ENCODE results near the gene MAFG. TPM values are rescaled to one million over a fixed set of nuclear protein-coding genes. Genes with fewer than 3 reads are reported as not detected.

Gene MAFG
- total RNA-seq, 1 donor from 2014 or later, result 8.1 TPM

DNA sequence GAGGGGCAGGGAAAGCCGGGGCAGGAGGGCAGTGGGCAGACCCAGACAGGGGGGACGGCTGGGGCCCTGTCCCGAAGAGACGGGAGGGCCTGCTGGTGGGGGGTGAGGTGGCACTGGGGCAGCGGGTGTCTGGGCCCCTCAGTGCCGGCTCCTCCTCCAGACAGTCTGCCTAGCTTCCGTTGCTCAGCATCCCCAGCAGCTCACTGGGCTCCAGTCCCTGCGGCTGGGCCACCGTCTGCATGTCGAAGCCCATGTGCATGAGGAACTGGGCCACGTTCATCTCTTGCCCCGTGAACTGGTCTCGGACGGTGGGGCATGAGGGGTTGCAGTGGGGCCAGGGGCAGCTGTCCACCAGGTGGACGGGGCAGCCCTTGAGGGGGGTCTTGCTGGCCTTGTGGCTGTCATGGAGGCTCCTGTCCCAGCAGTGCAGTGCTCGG lies 25.3 kb upstream of the MAFG start:
- DNase-seq (ENCODE audit: low spot score), result no peak
- Histone ChIP-seq H3K9ac (no peak overlapping the region), H3K9me3 (ENCODE audit: low read depth) (no peaks in the 10 kb centered on the region), H3K4me2 (no peak overlapping the region), H3K79me2 (ENCODE audit: low read depth) (no peaks in the 10 kb centered on the region), H4K20me1 (ENCODE audit: low read depth) (no peaks in the 10 kb centered on the region), H3K4me1 (no peaks in the 10 kb centered on the region), H2AFZ (replicated peaks) (no peak overlapping the region), H3K36me3 (no peaks in the 10 kb centered on the region), H3K27ac (no peak overlapping the region), H3K27me3 (peaks cover 24% of the 10 kb centered on the region), H3K4me3 (no peak overlapping the region), H3F3A (ENCODE audit: low read depth) (no peaks in the 10 kb centered on the region)
- no peak overlapping the region for H3K27ac Mint-ChIP-seq
- TF ChIP-seq EZH2phosphoT487 (IDR thresholded peaks at IDR 0.05) (no peak), EZH2 (IDR thresholded peaks at IDR 0.05) (no peak)
- TF ChIP-seq, protein P1, sequence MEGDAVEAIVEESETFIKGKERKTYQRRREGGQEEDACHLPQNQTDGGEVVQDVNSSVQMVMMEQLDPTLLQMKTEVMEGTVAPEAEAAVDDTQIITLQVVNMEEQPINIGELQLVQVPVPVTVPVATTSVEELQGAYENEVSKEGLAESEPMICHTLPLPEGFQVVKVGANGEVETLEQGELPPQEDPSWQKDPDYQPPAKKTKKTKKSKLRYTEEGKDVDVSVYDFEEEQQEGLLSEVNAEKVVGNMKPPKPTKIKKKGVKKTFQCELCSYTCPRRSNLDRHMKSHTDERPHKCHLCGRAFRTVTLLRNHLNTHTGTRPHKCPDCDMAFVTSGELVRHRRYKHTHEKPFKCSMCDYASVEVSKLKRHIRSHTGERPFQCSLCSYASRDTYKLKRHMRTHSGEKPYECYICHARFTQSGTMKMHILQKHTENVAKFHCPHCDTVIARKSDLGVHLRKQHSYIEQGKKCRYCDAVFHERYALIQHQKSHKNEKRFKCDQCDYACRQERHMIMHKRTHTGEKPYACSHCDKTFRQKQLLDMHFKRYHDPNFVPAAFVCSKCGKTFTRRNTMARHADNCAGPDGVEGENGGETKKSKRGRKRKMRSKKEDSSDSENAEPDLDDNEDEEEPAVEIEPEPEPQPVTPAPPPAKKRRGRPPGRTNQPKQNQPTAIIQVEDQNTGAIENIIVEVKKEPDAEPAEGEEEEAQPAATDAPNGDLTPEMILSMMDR (IDR thresholded peaks at IDR 0.05), result no peak
- H3K4me3 Mint-ChIP-seq, result no peak overlapping the region
- peaks cover 10% of the 10 kb centered on the region for H3K27me3 Mint-ChIP-seq (ENCODE audit: insufficient read depth, low read depth)
- H3K4me1 Mint-ChIP-seq, result peaks cover 12% of the 10 kb centered on the region
- no peaks in the 10 kb centered on the region for H3K36me3 Mint-ChIP-seq
- no peaks in the 10 kb centered on the region for H3K9me3 Mint-ChIP-seq

DNA sequence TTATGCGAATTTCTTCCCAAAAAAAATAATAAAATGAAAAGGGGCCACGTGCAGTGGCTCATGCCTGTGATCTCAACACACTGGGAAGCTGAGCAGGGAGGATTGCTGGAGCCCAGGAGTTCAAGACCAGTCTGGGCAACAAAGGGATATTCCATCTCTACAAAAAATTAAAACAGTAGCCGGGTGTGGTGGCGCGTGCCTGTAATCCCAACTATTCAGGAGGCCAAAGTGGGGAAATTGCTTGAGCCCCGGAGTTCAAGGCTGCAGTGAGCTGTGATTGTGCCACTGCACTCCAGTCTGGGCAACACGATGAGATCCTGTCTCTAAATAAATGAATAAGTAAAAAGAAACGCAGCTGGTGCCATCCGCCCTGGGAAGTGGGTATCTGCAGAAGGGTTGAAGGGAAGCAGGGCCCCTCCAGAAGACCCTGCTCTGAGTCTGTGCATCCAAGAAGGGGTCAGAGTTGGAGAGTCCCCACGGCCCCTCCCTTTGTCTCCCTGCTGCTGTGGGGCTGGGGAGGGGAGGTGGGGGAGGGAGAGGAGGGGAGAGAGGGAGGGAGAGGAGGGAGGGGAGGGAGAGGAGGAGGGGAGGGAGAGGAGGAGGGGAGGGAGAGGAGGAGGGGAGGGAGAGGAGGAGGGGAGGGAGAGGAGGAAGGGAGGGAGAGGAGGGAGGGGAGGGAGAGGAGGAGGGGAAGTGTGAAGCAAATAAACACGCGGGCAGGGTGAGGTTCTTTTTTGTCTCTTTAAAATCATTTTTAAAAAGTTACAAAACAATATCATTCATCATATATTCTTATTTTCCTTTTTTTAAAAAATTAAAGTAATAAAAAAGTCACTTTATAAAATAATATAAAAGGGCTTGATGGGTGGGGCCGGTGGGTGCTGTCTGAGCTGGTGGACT lies 24.5 kb upstream of the MAFG start:
- H3K27ac Mint-ChIP-seq, result no peak overlapping the region
- peaks cover 8% of the 10 kb centered on the region for H3K4me1 Mint-ChIP-seq
- no peak overlapping the region for H3K27ac ChIP-seq
- H3K27me3 ChIP-seq, result peaks cover 16% of the 10 kb centered on the region
- peaks cover 9% of the 10 kb centered on the region for H3K27me3 Mint-ChIP-seq (ENCODE audit: insufficient read depth, low read depth)
- H3K36me3 Mint-ChIP-seq, result no peaks in the 10 kb centered on the region
- no peak overlapping the region for H3K4me3 Mint-ChIP-seq
- TF ChIP-seq, protein P1 (IDR thresholded peaks at IDR 0.05), result no peak
- TF ChIP-seq EZH2 (IDR thresholded peaks at IDR 0.05), result no peak
- no peak overlapping the region for H3K4me3 ChIP-seq
- DNase-seq (ENCODE audit: low spot score), result no peak
- no peak overlapping the region for H3K9ac ChIP-seq
- H3F3A ChIP-seq (ENCODE audit: low read depth), result no peaks in the 10 kb centered on the region
- H3K9me3 Mint-ChIP-seq, result no peaks in the 10 kb centered on the region
- no peaks in the 10 kb centered on the region for H3K36me3 ChIP-seq
- H4K20me1 ChIP-seq (ENCODE audit: low read depth), result no peaks in the 10 kb centered on the region
- no peaks in the 10 kb centered on the region for H3K79me2 ChIP-seq (ENCODE audit: low read depth)
- H2AFZ ChIP-seq (replicated peaks), result no peak overlapping the region
- H3K4me2 ChIP-seq, result no peak overlapping the region
- H3K4me1 ChIP-seq, result no peaks in the 10 kb centered on the region
- H3K9me3 ChIP-seq (ENCODE audit: low read depth), result no peaks in the 10 kb centered on the region

DNA sequence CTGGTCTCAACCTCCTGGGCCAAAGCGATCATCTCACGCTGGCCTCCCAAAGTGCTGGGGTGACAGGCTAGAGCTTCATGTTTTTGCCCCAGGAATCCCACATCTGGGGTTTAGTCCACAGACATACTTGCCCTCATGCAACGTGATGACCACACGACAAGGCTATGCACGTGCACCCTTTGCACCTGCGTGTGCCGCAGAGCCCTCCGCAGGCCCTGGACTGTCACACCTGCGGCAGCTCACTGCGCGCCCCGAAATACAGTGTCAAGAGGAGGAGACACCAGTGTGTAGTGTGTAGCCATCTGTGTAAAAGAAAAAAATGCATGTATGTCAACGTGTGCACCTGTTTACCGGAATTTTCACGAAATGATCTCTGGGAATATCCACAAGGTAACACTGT lies 23.0 kb upstream of the MAFG start:
- Histone ChIP-seq H3K9ac (no peak overlapping the region), H4K20me1 (ENCODE audit: low read depth) (no peaks in the 10 kb centered on the region), H3K79me2 (ENCODE audit: low read depth) (no peaks in the 10 kb centered on the region), H3K4me1 (no peaks in the 10 kb centered on the region), H3K27ac (no peak overlapping the region), H2AFZ (replicated peaks) (no peak overlapping the region), H3K27me3 (peaks cover 4% of the 10 kb centered on the region), H3K36me3 (no peaks in the 10 kb centered on the region), H3F3A (ENCODE audit: low read depth) (no peaks in the 10 kb centered on the region), H3K9me3 (ENCODE audit: low read depth) (no peaks in the 10 kb centered on the region), H3K4me2 (no peak overlapping the region), H3K4me3 (no peak overlapping the region)
- H3K9me3 Mint-ChIP-seq, result no peaks in the 10 kb centered on the region
- H3K27ac Mint-ChIP-seq, result peak overlapping the region; percentile 74
- no peak for DNase-seq (ENCODE audit: low spot score)
- no peak for TF ChIP-seq EZH2 (IDR thresholded peaks at IDR 0.05)
- TF ChIP-seq EZH2phosphoT487 (IDR thresholded peaks at IDR 0.05), result no peak
- TF ChIP-seq, protein P1 (IDR thresholded peaks at IDR 0.05), result no peak
- H3K27me3 Mint-ChIP-seq (ENCODE audit: insufficient read depth, low read depth), result peaks cover 8% of the 10 kb centered on the region
- H3K4me1 Mint-ChIP-seq, result peaks cover 6% of the 10 kb centered on the region
- H3K4me3 Mint-ChIP-seq, result no peak overlapping the region
- no peaks in the 10 kb centered on the region for H3K36me3 Mint-ChIP-seq
